ENCODE measurements around the gene MSLN. TPM values are rescaled to one million over a fixed set of nuclear protein-coding genes. Genes with fewer than 3 reads are reported as not detected.

The MSLN gene
- total RNA-seq, 4 donors from 2014 or later, result 4.6 to 30.8 (median 15.7) TPM

GRCh38 chr16:762595-763268 is 2.2 kb downstream of the MSLN start:
- no peaks in the 10 kb centered on the region for H3K9me3 ChIP-seq
- H3K4me1 ChIP-seq, result peaks cover 0 to 6% of the 10 kb centered on the region in 2 donors
- no peaks in the 10 kb centered on the region for H3K27me3 ChIP-seq
- no peaks in the 10 kb centered on the region for H3K36me3 ChIP-seq
- intact Hi-C loops (cut with DNase I; ENCODE audit: low total_unique reads), result no loop called here
- H3K27ac ChIP-seq, result no peak overlapping the region
- H3K4me3 ChIP-seq, result no peak overlapping the region
- TF ChIP-seq CTCF (IDR thresholded peaks at IDR 0.05) (no peak), POLR2A (IDR thresholded peaks at IDR 0.05) (no peak)
- DNase-seq, result no peak

GRCh38 chr16:763369-764183 is 3.0 kb downstream of the MSLN start:
- H3K27me3 ChIP-seq, result no peaks in the 10 kb centered on the region
- no peaks in the 10 kb centered on the region for H3K36me3 ChIP-seq
- intact Hi-C loops (cut with DNase I; ENCODE audit: low total_unique reads), result no loop called here

GRCh38 chr16:764184-764750 is 3.7 kb downstream of the MSLN start:
- DNase-seq, result no peak
- intact Hi-C loops (cut with DNase I; ENCODE audit: low total_unique reads), result no loop called here
- Histone ChIP-seq H3K27me3 (no peaks in the 10 kb centered on the region), H3K27ac (no peak overlapping the region), H3K4me3 (no peak overlapping the region), H3K9me3 (no peaks in the 10 kb centered on the region), H3K4me1 (peaks cover 0 to 6% of the 10 kb centered on the region in 2 donors), H3K36me3 (no peaks in the 10 kb centered on the region)
- TF ChIP-seq CTCF (IDR thresholded peaks at IDR 0.05) (no peak), POLR2A (IDR thresholded peaks at IDR 0.05) (no peak)

More at GRCh38 chr16:763369-764183, 3.0 kb downstream of the MSLN start:
- TF ChIP-seq CTCF (IDR thresholded peaks at IDR 0.05), result no peak
- no peak for TF ChIP-seq POLR2A (IDR thresholded peaks at IDR 0.05)
- H3K27ac ChIP-seq, result no peak overlapping the region
- no peaks in the 10 kb centered on the region for H3K9me3 ChIP-seq
- no peak overlapping the region for H3K4me3 ChIP-seq
- no peak for DNase-seq
- H3K4me1 ChIP-seq, result peaks cover 0 to 6% of the 10 kb centered on the region in 2 donors

GRCh38 chr16:764848-765487 is 4.4 kb downstream of the MSLN start:
- H3K4me1 ChIP-seq, result peaks cover 0 to 6% of the 10 kb centered on the region in 2 donors
- no peak for DNase-seq
- TF ChIP-seq POLR2A (IDR thresholded peaks at IDR 0.05), result no peak
- TF ChIP-seq CTCF (IDR thresholded peaks at IDR 0.05), result no peak
- no peaks in the 10 kb centered on the region for H3K9me3 ChIP-seq
- H3K36me3 ChIP-seq, result no peaks in the 10 kb centered on the region
- H3K27ac ChIP-seq, result no peak overlapping the region
- no peak overlapping the region for H3K4me3 ChIP-seq
- intact Hi-C loops (cut with DNase I; ENCODE audit: low total_unique reads), result no loop called here
- no peaks in the 10 kb centered on the region for H3K27me3 ChIP-seq

Measured in uterus (tissue), 4 donors.